AG04450 (cell line): Measurements from ENCODE around the gene PAM16. TPM values are rescaled to one million over a fixed set of nuclear protein-coding genes. Genes with fewer than 3 reads are reported as not detected.
A peak's percentile ranks its signal among the peaks of the same experiment; 100 is the strongest.

Source experiments
- CTCF ChIA-PET: fragments of 300-600, 350-600 bp; formaldehyde crosslinking; extraction: SDS; loops from one replicate; lab custom pipeline; 2022; ENCODE audit warnings: antibody characterized with exemption, inconsistent platforms; lab: Charles Lee
- POLR2A ChIA-PET: fragments of 350-600 bp; formaldehyde crosslinking; extraction: SDS; loops from one replicate; lab custom pipeline; 2021; ENCODE audit warnings: antibody characterized with exemption, inconsistent platforms; lab: Yijun Ruan, JAX
- DNase-seq: peaks from one replicate; pipeline ENCODE4 v3.0.0-alpha.2; 2011; ENCODE audit warnings: low read depth, low spot score
- H3K27ac ChIP-seq: one replicate; pipeline ENCODE4 v1.5.1; 2012; ENCODE audit warnings: low read depth, low read length, control low read depth
- H3K27me3 ChIP-seq: one replicate; pipeline ENCODE4 v1.6.0; 2012; ENCODE audit warnings: low read length; ENCODE audit not compliant: control insufficient read depth, insufficient read depth
- H3K4me3 ChIP-seq: 2 replicates; pipeline ENCODE4 v1.5.1; 2011; ENCODE audit warnings: mild to moderate bottlenecking, low read depth, low read length, control low read depth
- H3K9me3 ChIP-seq: 2 replicates; pipeline ENCODE4 v1.5.1; 2012; ENCODE audit warnings: low read length; ENCODE audit not compliant: control insufficient read depth, insufficient read depth
- CTCF ChIP-seq: IDR thresholded peaks from 2 replicates; pipeline ENCODE4 v1.5.1; 2011; ENCODE audit warnings: low read depth, low read length, control low read depth, inconsistent platforms
- polyA plus RNA-seq: library from polyadenylated mRNA; depleted of rRNA; stranded (reverse); fragments of >200 nt; gene quantifications from 2 replicates; pipeline ENCODE4 v1.2.3, GENCODE V29; 2011

PAM16 gene
- polyA plus RNA-seq, 1 experiment, result 18.4 TPM

DNA sequence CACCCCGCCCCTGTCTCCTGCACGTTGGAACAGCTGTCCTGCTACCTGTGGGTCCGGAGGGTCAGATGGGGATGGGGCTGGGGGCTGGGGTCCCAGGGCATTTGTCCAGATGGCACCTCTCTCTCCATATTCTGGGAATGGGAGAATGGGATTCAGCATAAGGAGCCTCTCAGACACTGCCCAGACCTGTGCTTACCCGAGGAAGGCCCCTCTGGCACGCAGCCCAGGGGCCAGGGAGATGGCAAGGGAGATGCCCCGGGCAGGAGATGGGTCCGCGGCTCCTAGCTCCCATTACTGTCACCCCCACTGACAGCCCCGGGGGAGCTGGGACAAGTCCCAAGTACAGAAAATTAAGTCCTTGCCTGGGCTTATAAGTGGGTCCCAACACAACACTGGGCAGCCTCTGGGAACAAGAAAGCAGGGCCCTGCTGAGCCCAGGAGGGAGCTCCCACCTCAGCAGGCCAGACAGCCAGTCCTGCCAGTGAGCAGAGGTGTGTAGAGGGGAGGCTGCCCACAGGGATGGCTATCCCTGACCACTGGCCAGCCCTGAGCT, 22.3 kb upstream of the PAM16 start:
- no peak for TF ChIP-seq CTCF
- ChIA-PET POLR2A (interaction anchor here (0.5 to 4.3 kb wide), 16 partner anchors 8 to 332 kb away, joined by 3 to 34 read pairs (median 5); partner anchors contain the start of genes PAM16 and TFAP4), CTCF (interaction anchor here (0.9 to 9.1 kb wide), 3 partner anchors 14 to 85 kb away, joined by 3 to 55 read pairs (median 5); no protein-coding TSS in a partner anchor)
- peak overlapping the region; percentile 96 for H3K27ac ChIP-seq
- H3K9me3 ChIP-seq, result no peaks in the 10 kb centered on the region; the same call in 1 of the 2 replicates
- H3K4me3 ChIP-seq, result peak overlapping the region; percentile 97
- DNase-seq, result no peak
- H3K27me3 ChIP-seq, result no peaks in the 10 kb centered on the region

DNA sequence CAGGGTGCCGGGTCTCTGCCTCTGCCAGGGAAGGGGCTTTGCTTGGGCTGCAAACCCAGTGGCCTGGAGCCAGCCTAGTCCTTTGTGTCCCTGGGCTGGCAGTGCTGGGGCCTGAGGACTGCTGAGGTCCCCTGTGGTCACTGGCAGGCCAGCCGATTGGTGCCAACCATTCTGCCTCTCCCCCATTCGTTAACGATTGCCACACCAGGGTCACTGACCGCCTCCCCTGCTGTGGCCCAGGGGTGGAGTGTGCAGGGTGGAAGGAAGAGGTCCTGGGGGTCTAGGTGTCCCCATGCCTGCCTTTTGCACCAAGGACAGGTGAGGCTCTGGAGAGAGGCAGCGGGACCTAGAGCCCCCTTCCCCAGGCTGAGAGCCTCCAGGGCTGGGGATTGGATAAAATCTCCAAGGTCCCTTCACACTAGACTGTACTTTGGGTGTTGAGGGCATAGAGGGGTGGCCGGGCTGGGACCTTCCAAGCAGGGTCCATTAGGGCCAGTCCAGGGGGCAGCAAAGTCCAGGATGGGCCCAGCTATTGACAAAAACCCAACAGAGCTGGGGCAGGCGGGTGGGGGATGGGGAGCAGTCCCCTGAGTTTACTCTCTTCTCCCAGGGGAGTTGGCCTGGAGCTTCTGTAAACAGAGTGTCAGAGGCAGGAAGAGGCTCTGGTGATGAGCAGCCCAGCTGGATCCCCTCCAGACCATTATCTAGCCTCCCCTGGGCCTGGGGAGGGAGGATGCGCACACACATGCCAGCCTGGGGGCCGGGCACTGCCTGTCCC, 21.6 kb upstream of the PAM16 start:
- ChIA-PET CTCF (interaction anchor here (1.4 to 9.1 kb wide), 2 partner anchors 13 to 30 kb away, joined by 5 to 55 read pairs; no protein-coding TSS in a partner anchor), POLR2A (interaction anchor here (0.5 to 4.3 kb wide), 17 partner anchors 8 to 359 kb away, joined by 3 to 34 read pairs (median 4); partner anchors contain the start of genes PAM16 and TFAP4)
- H3K9me3 ChIP-seq, result no peaks in the 10 kb centered on the region; the same call in 1 of the 2 replicates
- H3K4me3 ChIP-seq, result peak overlapping the region; percentile 97
- H3K27ac ChIP-seq, result peak overlapping the region; percentile 96
- TF ChIP-seq CTCF, result no peak
- DNase-seq, result no peak
- H3K27me3 ChIP-seq, result no peaks in the 10 kb centered on the region

DNA sequence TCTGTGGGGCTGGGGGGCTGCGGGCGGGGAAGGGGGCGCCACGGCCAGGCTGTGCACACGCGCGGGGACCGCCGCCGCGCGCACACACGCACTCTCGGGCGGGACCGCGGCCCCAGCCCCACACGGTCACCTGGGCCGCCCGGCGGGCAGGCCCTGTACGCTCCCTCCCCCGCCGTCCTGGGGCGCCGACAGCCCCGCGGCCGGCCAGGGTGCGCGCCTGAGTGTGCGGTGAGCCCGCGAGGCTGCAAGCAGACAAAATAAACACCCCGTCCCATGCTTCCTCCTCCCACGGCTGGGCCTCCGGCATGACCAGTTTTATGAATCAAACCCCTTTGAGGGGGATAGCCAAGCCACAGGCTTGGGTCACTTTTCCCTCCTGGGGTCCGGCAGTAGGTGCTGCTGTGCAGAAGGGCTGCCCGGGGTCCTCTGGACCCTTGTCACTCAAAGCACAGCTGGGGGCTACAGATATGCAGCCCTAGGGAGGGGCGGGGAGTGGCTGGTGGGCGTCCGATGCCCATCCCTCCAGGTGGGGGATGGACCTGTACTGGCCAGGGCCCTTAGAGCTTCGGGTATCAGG, 21.0 kb upstream of the PAM16 start:
- no peak for TF ChIP-seq CTCF
- DNase-seq, result no peak
- POLR2A ChIA-PET, result interaction anchor here (0.7 to 2.5 kb wide), 4 partner anchors 14 to 39 kb away, joined by 3 to 24 read pairs (median 6); partner anchors contain the start of gene PAM16
- Histone ChIP-seq H3K9me3 (no peaks in the 10 kb centered on the region; the same call in 1 of the 2 replicates), H3K27me3 (no peaks in the 10 kb centered on the region), H3K4me3 (peak overlapping the region; percentile 97), H3K27ac (peak overlapping the region; percentile 96)
- CTCF ChIA-PET, result interaction anchor here (9.1 kb wide), 1 partner anchor 31 kb away, joined by 55 read pairs; no protein-coding TSS in a partner anchor

DNA sequence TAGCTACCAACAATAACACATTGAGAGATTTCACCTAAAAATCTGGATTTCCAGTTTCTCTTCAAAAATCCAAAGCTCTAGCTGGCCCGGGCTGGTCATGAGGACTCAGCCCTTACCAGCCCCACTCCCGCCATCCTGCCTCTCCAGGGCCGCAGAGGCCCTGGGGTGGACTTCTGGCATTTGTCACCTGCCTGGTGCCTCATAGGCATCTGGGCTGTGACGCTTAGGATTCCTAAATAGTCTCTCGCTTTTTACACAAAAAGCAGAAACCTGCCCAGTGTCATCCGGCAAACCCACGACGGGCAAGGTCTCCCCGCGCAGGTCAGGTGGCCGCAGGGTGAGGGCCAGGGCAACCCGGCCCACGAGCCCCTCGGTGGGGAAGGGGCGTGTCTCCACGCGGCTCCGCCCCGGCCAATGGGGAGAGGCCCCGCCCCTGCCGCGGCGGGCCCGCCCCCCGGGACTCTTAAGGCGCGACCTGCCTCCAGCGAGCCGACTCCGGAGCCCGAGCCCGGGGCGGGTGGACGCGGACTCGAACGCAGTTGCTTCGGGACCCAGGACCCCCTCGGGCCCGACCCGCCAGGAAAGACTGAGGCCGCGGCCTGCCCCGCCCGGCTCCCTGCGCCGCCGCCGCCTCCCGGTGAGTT, 20.4 kb upstream of the PAM16 start, which contains the start of gene VASN:
TSS of gene VASN (plus strand) at position 492 of the 644 bp plus-strand sequence. CDS start 9,030 bp downstream, outside the sequence.
- DNase-seq, result no peak
- ChIA-PET POLR2A (interaction anchor here (0.6 to 2.8 kb wide), 9 partner anchors 15 to 46 kb away, joined by 3 to 8 read pairs (median 4); partner anchors contain the start of gene PAM16), CTCF (interaction anchor here (1.2 to 8.3 kb wide), 3 partner anchors 12 to 118 kb away, joined by 3 to 78 read pairs (median 10); no protein-coding TSS in a partner anchor)
- H3K27ac ChIP-seq, result peak within 1 kb of the TSS; percentile 96
- no peaks in the 10 kb centered on the region for H3K27me3 ChIP-seq
- no peak for TF ChIP-seq CTCF
- H3K4me3 ChIP-seq, result peak within 1 kb of the TSS; percentile 97
- H3K9me3 ChIP-seq, result no peaks in the 10 kb centered on the region; the same call in 1 of the 2 replicates
